C1 segment of cervical spinal cord (tissue), 14 donors: ENCODE data around the gene RRAS2.
A peak's percentile ranks its signal among the peaks of the same experiment; 100 is the strongest.
"Not testable (repeated sequence)": the region's sequence is repeated elsewhere in the genome, so short reads cannot be mapped to it uniquely, and the experiment has no call there.

Source experiments
- DNase-seq, 14 donors: peaks; one replicate each; lab custom pipeline; 2025; lab: John Stamatoyannopoulos, UW

RRAS2 gene

DNA sequence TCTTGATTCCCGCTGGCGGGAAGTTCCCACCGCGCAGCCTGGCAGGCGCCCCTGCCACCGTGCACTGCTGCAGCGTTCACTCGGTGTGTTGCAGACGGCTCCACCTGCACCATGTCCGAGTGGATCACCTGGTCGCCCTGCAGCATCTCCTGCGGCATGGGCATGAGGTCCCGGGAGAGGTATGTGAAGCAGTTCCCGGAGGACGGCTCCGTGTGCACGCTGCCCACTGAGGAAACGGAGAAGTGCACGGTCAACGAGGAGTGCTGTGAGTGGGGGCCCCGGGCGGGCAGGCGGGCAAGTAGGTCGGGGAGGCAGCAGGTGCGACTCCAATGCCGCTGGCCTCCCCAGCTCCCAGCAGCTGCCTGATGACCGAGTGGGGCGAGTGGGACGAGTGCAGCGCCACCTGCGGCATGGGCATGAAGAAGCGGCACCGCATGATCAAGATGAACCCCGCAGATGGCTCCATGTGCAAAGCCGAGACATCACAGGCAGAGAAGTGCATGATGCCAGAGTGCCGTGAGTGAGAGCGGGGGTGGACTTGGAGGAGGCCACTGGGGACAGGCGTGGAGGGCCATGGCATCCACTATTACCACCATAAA is 99.7 kb downstream of the RRAS2 start:
- DNase-seq = no peak

DNA sequence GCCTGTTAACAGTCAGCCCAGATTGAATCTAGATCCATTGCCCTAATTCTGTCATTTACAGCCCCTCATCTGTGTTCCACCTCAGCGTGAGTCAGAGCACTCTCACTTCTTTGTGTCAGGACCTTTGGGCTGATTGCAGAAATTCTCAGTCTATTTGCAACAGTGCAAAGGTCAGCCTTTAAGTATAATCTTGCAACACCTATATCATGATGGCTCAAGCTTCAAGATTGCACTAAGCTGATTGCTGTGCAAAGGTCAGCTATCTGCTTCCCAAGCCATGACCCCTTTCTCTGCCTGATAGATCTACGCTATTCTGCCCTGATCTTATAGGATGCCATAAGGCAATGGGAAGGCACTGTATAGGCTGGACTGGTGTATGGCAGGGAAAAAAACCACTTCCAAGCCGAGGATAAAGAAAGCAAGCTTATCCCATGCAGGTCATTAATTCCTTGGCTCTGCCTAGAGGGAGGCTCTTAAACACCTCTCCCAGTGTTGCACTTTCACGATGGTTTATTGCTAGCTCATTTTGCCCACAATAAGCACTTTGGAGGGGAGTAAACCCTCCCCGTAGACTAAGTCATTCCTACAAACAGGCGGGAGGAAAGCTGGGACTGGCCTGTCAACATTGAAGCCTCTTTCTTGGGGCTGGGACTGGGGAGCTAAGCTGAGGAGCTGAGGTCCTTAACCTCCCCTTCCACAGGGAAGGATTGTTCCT is 100.6 kb downstream of the RRAS2 start:
- DNase-seq = no peak

DNA sequence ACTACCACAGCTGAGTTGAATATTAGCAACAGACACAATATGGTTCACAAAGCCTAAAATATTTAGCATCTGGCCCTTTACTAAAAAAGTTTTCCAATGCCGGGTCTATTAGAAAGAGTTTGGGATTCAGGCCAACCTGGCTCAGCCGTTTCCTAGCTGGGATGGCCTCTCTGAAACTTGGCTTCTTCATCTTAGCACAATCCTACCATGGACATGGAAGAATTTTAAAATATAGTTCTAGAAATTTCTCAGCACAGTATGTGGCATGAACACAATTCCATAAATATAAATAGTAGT is 103.8 kb downstream of the RRAS2 start:
- DNase-seq = no peak

DNA sequence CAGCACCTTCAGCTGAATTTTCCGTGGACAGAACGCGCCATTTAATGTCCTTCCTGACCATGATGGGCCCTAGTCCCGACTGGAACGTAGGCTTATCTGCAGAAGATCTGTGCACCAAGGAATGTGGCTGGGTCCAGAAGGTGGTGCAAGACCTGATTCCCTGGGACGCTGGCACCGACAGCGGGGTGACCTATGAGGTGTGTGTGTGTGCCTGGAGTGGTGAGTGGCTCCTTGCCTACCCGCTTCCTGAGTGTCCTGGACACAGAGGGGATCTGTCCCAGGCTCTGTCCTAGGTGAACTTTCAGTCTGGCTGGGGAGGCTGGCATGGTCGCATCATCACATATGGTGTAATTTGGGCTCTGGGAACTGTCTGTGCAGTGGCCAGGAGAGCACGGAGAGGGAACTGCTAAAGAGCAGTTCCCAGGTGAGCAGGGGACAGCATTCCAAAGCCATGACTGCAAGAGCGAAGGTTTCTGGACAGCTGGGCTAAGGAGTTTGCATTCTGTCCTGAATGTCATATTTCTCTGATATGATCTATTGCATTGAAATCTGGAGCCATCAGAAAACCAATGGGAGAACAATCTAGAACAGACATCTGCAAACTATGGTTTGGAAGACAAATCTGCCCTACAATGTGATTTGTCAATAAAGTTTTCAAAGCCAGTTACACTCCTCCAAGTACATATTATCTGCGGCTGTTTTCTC is 104.3 kb downstream of the RRAS2 start:
- peak in 1 of 14 donors; percentile 29 for DNase-seq

DNA sequence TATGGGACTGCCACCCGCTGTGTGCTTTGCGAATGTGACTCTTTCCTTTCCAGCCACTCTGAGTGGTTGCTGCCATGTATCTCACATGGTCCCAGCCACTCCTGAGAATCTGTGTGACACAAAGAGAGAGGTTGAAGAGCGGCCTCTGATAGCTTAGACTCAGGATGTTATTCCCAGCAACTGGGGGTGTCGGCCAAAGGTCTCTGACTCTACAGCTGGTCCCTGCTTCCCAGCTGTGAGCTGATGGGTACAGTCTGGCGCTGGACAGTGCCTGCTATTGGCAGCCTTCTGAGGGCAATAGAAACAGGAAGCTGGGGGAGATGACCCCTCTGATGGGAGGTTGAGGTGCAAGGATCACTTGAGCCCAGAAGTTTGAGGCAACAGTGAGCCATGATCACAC is 105.1 kb downstream of the RRAS2 start:
- no peak for DNase-seq

DNA sequence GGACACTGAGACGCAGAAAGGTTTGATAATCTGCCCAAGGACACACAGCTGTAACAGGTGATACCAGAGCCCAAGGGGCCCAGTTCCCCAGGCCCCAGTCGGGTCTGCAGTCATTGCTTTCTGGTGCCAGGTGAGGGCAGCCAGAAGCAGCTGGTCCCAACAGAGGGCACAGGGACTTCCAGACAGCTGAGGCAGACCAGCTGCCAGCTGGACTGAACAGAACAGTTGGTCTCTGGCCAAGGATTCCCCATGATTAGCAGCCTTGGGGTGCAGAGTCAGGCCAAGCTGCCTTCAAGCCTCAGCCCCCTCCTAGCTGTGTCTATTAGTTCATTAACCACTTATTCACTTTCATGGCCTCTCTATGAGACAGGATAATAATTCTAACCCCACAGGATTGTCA is 105.6 kb downstream of the RRAS2 start:
- peak in 3 of 14 donors; percentile 8 to 19 (median 19) for DNase-seq

DNA sequence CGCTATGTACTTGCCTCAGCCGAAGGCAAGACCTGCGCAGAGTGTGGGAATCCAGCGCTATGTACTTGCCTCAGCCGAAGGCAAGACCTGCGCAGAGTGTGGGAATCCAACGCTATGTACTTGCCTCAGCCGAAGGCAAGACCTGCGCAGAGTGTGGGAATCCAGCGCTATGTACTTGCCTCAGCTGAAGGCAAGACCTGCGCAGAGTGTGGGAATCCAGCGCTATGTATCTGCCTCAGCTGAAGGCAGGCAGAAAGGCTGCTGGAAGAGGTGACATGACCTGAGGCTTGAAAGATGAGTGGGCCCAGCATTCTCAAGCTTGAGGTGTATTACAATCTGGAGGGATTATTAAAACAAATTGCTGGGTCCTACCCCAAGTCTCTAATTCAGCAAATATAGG is 106.5 kb downstream of the RRAS2 start:
- not testable (repeated sequence) for DNase-seq

DNA sequence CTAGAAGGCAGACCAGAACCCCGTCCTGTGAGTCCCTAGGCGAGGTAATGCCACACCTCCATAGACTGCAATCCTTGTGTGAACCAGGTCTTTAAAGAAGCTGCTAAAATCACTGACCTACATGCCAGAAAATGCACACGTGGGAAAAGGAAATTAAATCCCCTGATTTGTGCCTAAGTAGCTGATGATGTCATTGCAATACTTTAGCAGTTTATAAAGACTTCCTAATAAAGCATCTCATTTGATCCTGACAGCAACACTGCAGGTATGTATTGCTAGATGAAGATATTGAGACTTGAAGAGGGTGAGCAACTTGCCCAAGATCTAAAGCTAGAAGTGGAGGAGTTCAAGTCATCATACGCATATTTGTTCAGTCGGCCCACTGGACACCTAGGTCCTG is 107.2 kb downstream of the RRAS2 start:
- no peak for DNase-seq

DNA sequence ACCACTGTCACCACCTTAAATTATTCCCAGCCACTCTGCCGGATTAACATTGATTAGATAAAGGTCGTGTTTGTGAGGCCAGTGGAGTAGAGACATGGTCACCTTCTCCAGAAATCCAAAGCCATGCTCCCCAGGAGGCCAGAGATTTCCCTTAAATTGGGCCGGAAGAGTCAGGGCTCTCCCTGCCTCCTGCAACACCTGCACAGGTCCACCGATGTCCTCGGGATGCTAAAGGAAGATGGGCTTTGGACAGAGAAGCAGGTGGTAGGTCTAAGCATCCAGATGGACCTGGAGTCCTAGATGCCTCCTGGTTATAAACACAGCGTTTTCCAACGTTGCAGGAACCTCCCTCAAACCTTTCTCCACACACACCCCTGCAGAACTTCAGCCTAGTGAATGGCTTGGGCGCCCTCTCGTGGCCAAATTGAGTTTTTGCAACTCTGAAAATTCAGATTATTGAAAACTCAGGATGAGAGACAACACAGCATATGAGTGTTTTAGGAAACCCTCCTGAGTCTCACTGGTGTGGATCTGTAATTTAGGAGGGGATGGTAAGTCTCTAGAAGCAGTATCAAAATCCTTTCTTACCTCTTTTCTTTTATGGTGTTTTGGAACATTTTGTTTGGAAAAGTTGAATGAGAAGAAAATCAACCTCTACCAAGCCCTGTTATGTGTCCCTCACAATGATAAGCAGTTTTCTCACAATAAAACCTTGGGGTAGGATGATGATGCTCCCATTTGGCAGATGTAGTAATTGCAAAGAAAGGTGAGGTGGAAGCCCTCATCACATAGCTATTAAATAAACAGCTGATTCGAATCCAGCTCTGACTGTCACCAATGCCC is 109.6 kb downstream of the RRAS2 start:
- peak in 10 of 14 donors; percentile 24 to 90 (median 58) for DNase-seq

DNA sequence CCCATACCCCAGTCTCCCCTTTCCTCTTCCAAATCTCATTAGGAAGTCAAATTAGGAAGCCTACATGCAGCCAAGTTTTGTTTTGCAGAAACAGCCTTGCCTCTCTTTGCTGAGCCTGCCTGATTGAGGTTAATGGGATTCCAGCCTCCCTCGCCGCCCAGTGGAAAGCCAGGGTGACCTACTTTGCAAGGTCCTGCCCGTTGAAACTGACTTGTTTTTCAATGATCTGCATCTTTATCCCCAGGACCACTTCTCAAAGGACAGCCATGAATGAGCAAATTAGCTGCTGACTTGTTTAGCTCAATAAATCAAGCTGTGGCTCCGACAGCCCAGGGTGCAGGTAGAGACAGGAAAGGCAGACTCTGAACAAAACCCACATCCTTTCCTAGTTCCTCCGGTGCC is 110.4 kb downstream of the RRAS2 start:
- peak in 12 of 14 donors; percentile 12 to 86 (median 41) for DNase-seq

DNA sequence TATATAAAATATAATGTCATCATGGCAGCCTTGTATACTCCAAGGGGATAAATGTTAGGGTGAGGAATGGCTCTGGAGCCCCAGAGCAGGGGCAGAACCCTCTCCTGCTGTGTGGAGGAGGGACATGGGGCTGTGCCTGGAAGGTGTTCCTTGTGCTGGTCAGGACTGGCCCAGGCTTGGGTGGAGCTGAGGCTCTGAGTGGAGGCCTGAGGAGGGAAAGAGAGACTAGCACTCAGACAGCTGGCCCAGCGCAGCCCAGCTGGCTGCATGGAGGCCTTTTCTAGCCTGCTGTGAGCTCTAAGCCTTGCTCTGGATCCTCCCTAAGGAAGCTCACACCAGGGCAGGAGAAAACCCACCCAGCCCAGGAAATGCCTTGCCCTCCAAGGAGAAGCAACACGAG is 113.5 kb downstream of the RRAS2 start:
- DNase-seq = no peak

DNA sequence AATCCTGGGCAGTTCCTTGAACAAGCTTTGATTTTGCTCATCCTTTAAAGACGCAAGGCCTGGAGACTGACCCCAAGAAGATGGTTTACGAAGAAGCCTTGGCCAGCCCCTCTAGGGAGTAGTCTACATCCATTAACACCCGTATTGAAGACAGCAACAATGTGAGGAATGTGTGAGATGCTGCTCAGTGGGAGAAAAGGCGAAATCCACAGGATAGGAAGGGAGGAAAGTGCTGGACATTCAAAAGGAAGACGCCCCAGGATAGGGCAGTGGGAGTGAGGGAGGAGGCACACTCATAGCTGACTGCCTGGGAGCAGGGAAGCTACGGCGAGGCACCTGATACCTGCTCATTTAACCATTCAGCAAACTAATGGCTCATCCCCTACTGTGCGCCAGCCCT is 114.1 kb downstream of the RRAS2 start:
- no peak for DNase-seq

DNA sequence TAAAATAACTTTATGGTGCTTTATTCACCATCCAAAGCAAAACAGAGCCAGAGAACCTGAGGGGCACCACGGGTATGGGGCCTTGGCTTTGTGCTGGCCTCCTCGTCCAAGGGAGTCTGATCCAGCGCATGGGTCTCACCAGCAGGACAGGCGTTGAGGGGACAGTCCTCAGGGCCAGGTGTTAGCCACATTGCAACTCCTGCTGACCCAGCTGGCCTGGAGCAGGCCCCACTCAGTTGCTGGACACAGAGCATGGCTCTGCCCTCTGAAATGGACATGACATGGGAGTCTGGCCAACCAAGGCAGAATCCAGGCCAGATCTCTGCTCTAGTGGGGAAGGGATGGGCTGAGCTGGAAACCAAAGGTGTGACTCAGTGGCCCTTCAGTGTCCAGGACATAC is 116.2 kb downstream of the RRAS2 start:
- DNase-seq = no peak

DNA sequence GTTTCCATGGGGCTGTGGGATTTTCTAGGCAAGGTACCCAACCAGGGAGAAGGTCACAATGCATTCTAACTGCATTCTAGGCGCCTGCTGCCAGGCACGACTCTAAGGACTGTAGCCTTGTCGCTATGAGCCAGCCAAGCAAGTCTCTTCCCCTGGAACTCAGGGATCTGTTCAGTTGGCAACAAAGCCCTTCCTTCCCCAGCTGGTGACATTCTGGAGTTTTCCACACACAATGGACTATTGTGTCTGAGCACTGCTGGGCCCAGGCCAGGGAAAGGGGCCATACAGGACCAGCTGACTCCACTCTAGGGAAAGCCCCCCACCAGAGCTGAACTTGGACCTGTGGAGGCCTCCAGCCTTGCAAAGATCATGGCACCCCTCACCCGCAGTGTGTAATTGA is 116.8 kb downstream of the RRAS2 start:
- DNase-seq = peak in 8 of 14 donors; percentile 23 to 76 (median 53)

DNA sequence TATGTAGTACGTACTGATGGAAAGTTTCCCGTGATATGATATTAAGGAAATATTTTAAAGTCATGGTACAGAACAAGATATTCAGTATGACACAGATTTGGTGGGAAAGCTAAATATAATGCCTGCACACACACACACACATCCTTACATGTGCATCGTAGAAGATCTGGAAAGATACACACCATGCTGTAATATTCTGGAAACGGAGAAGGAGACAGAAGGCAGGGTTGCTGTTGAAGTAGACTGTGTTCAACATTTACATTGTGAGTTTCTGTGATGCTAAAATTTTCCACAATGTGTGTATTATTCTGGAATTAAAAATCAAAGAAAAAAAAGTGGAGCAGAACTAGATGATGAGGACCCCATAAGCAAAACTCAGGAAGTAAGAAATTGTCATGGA is 118.0 kb downstream of the RRAS2 start:
- DNase-seq = no peak

DNA sequence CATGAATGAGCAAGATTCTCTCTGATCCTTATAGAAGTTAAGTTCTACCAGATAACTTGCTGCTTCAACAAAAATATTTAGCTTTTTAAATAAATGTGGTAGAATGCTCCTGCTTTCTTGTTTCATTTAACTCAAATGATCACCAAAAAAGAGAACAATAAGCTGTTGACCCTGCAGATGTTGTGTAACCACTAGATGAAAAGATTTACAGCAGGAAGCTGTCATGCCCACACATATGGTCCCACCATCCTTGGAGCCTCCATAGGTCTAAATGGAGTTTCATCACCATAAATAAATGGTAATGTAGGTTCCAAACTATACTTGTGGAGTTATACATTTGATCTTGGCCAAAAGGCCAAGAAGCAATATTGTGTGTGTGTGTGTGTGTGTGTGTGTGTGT is 118.8 kb downstream of the RRAS2 start:
- DNase-seq = no peak

DNA sequence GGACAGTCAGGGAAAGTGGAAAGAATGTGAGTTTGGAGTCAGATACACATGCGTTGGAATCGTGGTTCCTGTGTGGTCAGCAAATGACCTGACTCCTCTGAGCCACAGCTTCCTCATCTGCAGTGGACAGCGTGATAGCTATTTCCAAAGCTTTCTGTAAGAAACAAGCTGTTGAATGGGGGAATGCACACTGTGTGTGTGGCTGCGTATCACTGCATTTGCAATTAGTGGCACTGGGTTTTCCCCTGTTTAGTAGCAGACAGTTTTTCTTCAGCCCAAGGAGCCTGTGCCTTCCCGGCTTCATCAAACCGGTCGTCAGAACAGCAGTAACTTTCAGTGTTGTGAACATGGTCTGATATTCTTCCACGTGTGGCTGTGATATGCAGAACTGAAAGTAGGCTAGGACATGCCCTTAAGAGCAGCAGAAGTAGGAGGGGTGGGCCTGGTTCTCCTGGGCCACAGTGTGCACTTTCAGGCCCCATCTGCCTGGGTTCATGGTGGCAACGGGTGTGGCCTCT is 121.5 kb downstream of the RRAS2 start:
- peak in 8 of 14 donors; percentile 25 to 69 (median 50) for DNase-seq

DNA sequence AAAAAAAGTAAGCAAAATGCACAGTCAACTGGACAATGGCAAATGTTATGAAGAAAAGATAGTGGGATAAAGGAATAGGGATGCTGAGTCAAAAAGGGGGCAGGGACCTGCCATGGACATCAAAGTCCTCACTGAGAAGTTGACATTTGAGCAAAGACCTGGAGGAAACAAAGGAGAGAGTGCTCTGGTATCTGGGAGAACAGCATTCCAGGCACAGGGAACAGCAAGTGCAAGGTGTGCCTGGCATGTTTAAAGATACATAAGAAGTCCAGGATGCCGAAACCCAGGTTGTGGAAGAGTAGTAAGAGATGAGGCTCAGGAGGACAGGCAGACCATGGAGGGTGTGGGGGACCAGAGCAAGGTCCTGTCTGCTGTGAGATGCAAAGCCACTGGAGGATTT is 123.3 kb downstream of the RRAS2 start:
- no peak for DNase-seq

DNA sequence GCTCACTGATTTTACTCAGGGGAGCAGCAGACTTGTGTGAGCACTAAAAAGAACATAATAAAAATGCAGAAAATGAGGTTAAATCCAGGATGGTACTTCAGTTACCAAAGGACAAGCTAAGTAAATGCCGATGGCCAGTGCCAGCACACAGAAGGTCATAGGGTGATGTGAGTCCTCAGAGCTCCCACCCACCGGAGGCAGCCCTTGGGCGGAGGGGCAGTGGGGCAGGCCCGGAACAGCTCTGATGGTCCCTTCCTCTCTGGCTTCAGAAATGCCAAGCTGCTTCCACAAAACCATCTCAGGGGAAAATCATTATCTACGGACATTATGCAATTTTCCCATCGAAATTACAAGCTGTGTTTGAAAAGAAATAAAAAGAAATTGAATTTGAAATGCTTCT is 124.5 kb downstream of the RRAS2 start:
- DNase-seq = no peak

DNA sequence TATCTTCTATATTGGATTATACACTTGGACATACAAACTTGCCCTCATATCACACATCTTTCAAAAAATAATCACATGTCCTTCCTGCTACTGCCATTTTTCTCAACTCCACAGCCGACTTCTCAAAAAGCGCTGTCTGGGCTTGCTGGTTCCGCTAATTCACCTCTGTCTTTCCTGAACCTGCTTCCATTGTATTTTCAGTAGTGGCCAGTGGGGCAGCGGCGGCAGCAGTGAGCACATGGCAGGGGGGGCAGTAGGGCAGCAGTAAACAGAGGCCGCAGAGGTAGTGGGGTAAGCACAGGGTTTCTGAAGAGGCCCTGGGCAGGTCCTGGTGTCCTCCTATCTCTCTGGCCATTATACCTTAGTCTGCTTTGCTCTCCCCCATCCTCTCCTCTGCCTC is 126.3 kb downstream of the RRAS2 start:
- DNase-seq = no peak

DNA sequence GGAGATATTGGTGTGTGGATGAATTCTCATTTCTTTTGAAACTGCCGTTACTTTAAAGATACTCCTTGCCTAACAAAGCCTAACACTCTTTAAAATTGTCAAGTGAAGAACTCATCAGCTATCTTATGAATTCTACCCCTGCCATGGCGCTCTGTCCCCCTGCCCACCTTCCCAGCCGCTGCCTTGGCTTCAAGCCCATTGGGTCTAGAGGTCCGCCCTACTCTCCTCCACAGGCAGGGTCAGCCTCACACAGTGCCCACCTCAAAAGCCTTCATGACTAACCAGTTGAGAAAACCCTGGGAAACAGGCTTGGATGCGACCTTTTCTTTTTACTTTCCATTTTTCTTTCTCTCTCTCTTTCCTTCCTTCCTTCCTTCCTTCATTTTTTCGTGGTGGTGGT is 128.6 kb downstream of the RRAS2 start:
- no peak for DNase-seq

DNA sequence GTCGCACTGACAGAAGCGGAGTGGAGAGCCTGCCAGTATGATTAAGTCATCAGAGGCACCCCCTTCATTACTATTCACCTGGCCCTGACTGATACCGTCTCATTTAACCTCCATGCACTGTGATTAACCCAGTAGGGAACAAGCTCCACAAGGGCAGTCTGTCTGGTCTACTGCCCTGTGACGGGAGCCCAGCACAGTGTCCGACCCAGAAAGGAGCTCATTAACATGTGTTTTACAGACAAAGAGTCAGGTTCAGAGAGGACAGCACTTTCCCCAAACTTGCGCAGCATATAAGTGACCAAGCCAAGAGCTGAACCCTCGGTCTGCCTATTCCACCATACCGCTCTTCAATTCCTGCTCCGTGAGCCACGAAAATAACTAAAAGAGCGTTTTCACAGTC is 129.5 kb downstream of the RRAS2 start:
- no peak for DNase-seq
